OCI-LY1 (cell line): ENCODE results near the gene SLC8A1.

Experiments
- H2AFZ ChIP-seq: fragments of 200-600 bp; sonication (generic), shearing (Covaris generic); 2 replicates; pipeline ENCODE4 v1.6.0; 2014; ENCODE audit warnings: antibody characterized with exemption, mild to moderate bottlenecking, low read length
- H3F3A ChIP-seq: fragments of 200-600 bp; sonication (generic), shearing (Covaris generic); 2 replicates; pipeline ENCODE4 v1.6.0; 2014; ENCODE audit warnings: mild to moderate bottlenecking, antibody characterized with exemption, low read length, moderate library complexity; ENCODE audit not compliant: insufficient read depth
- H3K27ac ChIP-seq: fragments of 200-600 bp; sonication (generic); 2 replicates; pipeline ENCODE4 v1.5.1; 2014; ENCODE audit warnings: low read length, mixed run types, mild to moderate bottlenecking, low read depth; ENCODE audit not compliant: poor library complexity, severe bottlenecking
- H3K27me3 ChIP-seq: fragments of 200-600 bp; sonication (generic); 2 replicates; pipeline ENCODE4 v1.6.0; 2014; ENCODE audit warnings: antibody characterized with exemption, mild to moderate bottlenecking, low read length, moderate library complexity; ENCODE audit not compliant: insufficient read depth
- H3K36me3 ChIP-seq: fragments of 200-600 bp; sonication (generic); 2 replicates; pipeline ENCODE4 v1.6.1; 2014; ENCODE audit warnings: mild to moderate bottlenecking, antibody characterized with exemption, low read length, moderate library complexity, mixed read lengths; ENCODE audit not compliant: insufficient read depth
- H3K4me1 ChIP-seq: fragments of 200-600 bp; sonication (generic); 2 replicates; pipeline ENCODE4 v1.5.1; 2014; ENCODE audit warnings: mild to moderate bottlenecking, low read length, moderate library complexity; ENCODE audit not compliant: insufficient read depth, severe bottlenecking
- H3K4me2 ChIP-seq: fragments of 200-600 bp; sonication (generic), shearing (Covaris generic); 2 replicates; pipeline ENCODE4 v1.6.1; 2014; ENCODE audit warnings: low read length
- H3K4me3 ChIP-seq: fragments of 200-600 bp; sonication (generic); 2 replicates; pipeline ENCODE4 v1.5.1; 2014; ENCODE audit warnings: low read length, low read depth, mild to moderate bottlenecking, mixed read lengths; ENCODE audit not compliant: poor library complexity, severe bottlenecking
- H3K79me2 ChIP-seq: fragments of 200-600 bp; shearing (Covaris generic); 2 replicates; pipeline ENCODE4 v1.6.1; 2016; ENCODE audit warnings: mixed run types, low read length, mixed read lengths; ENCODE audit not compliant: insufficient read depth
- H3K9ac ChIP-seq: fragments of 200-600 bp; sonication (generic), shearing (Covaris generic); 2 replicates; pipeline ENCODE4 v1.6.1; 2014; ENCODE audit warnings: mild to moderate bottlenecking, low read length, mixed read lengths
- H3K9me2 ChIP-seq: fragments of 200-600 bp; sonication (generic), shearing (Covaris generic); 2 replicates; pipeline ENCODE4 v1.6.1; 2014; ENCODE audit warnings: low read depth, mild to moderate bottlenecking, low read length, mixed read lengths
- H3K9me3 ChIP-seq: fragments of 200-600 bp; shearing (Covaris generic); 2 replicates; pipeline ENCODE4 v1.6.1; 2014; ENCODE audit warnings: low read length, mixed read lengths
- H4K20me1 ChIP-seq: fragments of 200-600 bp; sonication (generic), shearing (Covaris generic); 2 replicates; pipeline ENCODE4 v1.6.0; 2016; ENCODE audit warnings: mild to moderate bottlenecking, low read length; ENCODE audit not compliant: insufficient read depth
- EZH2 ChIP-seq: fragments of 200-600 bp; sonication (generic), shearing (Covaris generic); IDR thresholded peaks from 2 replicates; pipeline ENCODE4 v1.8.0; 2017; ENCODE audit warnings: borderline replicate concordance, mixed run types, mild to moderate bottlenecking, antibody characterized with exemption, low read length, moderate library complexity, mixed read lengths
- TF ChIP-seq, protein P1 (sequence below): fragments of 200-600 bp; sonication (generic), shearing (Covaris generic); IDR thresholded peaks from 2 replicates; pipeline ENCODE4 v1.5.1; 2017; ENCODE audit warnings: mild to moderate bottlenecking, antibody characterized with exemption, low read length, moderate library complexity, mixed read lengths

The SLC8A1 gene

DNA sequence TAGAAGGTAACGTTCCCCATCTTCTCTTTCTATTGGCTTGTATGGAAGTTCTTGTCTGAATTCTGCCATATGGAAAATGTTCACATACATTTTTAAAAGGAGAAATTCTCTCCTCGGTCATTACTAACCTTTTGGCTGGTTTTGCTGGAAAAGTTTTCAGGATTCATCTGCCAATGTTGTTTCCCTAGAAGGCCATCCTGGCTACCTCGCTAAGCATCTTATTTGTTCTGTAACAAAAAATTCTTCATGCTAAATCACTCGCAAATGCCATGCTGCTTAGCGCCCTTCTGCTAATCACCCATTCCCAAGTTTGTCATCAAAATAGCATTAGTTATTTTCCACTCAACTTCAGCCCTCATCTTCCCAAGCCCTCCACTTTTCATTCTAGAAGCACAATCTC is 262.0 kb downstream of the SLC8A1 start:
- H3K9me3 ChIP-seq = no peaks in the 10 kb centered on the region
- H3K4me3 ChIP-seq = no peak overlapping the region
- no peak overlapping the region for H2AFZ ChIP-seq
- no peak overlapping the region for H3K9ac ChIP-seq
- no peaks in the 10 kb centered on the region for H4K20me1 ChIP-seq
- H3F3A ChIP-seq = no peaks in the 10 kb centered on the region
- no peaks in the 10 kb centered on the region for H3K27me3 ChIP-seq
- no peaks in the 10 kb centered on the region for H3K79me2 ChIP-seq
- no peak overlapping the region for H3K27ac ChIP-seq
- H3K36me3 ChIP-seq = no peaks in the 10 kb centered on the region
- TF ChIP-seq EZH2 = no peak
- TF ChIP-seq, protein P1, sequence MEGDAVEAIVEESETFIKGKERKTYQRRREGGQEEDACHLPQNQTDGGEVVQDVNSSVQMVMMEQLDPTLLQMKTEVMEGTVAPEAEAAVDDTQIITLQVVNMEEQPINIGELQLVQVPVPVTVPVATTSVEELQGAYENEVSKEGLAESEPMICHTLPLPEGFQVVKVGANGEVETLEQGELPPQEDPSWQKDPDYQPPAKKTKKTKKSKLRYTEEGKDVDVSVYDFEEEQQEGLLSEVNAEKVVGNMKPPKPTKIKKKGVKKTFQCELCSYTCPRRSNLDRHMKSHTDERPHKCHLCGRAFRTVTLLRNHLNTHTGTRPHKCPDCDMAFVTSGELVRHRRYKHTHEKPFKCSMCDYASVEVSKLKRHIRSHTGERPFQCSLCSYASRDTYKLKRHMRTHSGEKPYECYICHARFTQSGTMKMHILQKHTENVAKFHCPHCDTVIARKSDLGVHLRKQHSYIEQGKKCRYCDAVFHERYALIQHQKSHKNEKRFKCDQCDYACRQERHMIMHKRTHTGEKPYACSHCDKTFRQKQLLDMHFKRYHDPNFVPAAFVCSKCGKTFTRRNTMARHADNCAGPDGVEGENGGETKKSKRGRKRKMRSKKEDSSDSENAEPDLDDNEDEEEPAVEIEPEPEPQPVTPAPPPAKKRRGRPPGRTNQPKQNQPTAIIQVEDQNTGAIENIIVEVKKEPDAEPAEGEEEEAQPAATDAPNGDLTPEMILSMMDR = no peak
- H3K4me1 ChIP-seq = no peaks in the 10 kb centered on the region
- no peaks in the 10 kb centered on the region for H3K9me2 ChIP-seq
- no peak overlapping the region for H3K4me2 ChIP-seq

DNA sequence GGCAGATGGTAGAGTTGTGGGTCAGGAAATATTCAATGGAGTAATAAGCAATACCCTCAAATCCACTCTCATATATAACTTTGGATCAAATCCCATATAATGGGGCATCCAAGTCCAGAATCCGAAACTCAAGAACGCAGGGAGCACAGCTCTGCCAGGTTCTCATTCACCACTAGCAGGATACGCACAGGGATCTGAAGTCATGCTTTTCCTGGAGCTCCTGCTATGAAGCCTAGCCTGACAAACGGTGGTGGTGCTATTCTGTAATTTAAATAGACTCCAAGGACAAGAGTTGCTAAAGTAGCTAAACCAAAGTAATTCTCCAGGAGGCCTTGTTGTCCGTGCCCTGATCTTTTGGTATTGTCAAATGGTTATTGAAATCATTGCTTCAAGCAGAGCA is 264.8 kb downstream of the SLC8A1 start:
- H3F3A ChIP-seq = no peaks in the 10 kb centered on the region
- no peaks in the 10 kb centered on the region for H3K4me1 ChIP-seq
- no peak overlapping the region for H3K27ac ChIP-seq
- H3K27me3 ChIP-seq = no peaks in the 10 kb centered on the region
- H4K20me1 ChIP-seq = no peaks in the 10 kb centered on the region
- H3K9me2 ChIP-seq = no peaks in the 10 kb centered on the region
- no peaks in the 10 kb centered on the region for H3K36me3 ChIP-seq
- H3K4me3 ChIP-seq = no peak overlapping the region
- H3K9me3 ChIP-seq = no peaks in the 10 kb centered on the region
- no peak overlapping the region for H3K4me2 ChIP-seq
- no peaks in the 10 kb centered on the region for H3K79me2 ChIP-seq
- H3K9ac ChIP-seq = no peak overlapping the region
- TF ChIP-seq EZH2 = no peak
- TF ChIP-seq, protein P1 = no peak
- no peak overlapping the region for H2AFZ ChIP-seq

DNA sequence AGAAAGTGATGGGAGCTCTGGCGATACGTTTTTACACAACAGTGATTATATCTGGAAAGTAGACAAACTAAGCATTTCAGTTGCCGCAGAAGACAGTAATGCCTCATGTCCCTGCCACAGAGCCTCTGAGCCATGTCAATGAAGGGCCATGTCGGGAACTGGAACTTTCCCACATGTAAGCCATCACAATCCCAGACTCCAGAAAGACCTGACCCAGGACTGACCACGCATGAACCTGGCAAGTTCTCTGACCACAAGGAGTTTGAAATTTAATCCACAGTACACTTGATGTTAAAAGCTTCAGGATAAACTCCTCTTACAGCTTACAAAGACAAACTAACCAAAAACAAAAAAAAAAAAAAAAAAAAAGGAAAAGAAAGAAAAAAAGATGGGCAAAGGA is 267.3 kb downstream of the SLC8A1 start:
- H3K9me3 ChIP-seq = no peaks in the 10 kb centered on the region
- H3K4me1 ChIP-seq = no peaks in the 10 kb centered on the region
- H3K36me3 ChIP-seq = no peaks in the 10 kb centered on the region
- H4K20me1 ChIP-seq = no peaks in the 10 kb centered on the region
- H3K9ac ChIP-seq = no peak overlapping the region
- no peak overlapping the region for H2AFZ ChIP-seq
- no peak overlapping the region for H3K4me2 ChIP-seq
- no peaks in the 10 kb centered on the region for H3K27me3 ChIP-seq
- no peak overlapping the region for H3K27ac ChIP-seq
- TF ChIP-seq, protein P1 = no peak
- TF ChIP-seq EZH2 = no peak
- no peaks in the 10 kb centered on the region for H3F3A ChIP-seq
- no peak overlapping the region for H3K4me3 ChIP-seq
- H3K79me2 ChIP-seq = no peaks in the 10 kb centered on the region
- H3K9me2 ChIP-seq = no peaks in the 10 kb centered on the region
